ENCODE results near the gene MITF. TPM values are rescaled to one million over a fixed set of nuclear protein-coding genes. Genes with fewer than 3 reads are reported as not detected.

MITF gene
- 100 to 1,000 TPM in 1 of 10 donors, 10 to 100 TPM in 9; 53.7 to 101 (median 87.0) TPM for total RNA-seq
- 10 to 100 TPM; 15.1 to 24.3 TPM for polyA plus RNA-seq
- long read RNA-seq, donor 1, full-length matches to known transcripts = 41 of 87 reads
- long read RNA-seq, donor 1, partial matches to known transcripts = 22 of 87 reads
- long read RNA-seq, donor 1, other reads (novel, unspliced or antisense) = 24 of 87 reads
- long read RNA-seq, donor 2, full-length matches to known transcripts = 58 of 114 reads
- long read RNA-seq, donor 2, partial matches to known transcripts = 24 of 114 reads
- long read RNA-seq, donor 2, other reads (novel, unspliced or antisense) = 32 of 114 reads
- long read RNA-seq, donor 3, full-length matches to known transcripts = 117 of 275 reads
- long read RNA-seq, donor 3, partial matches to known transcripts = 109 of 275 reads
- long read RNA-seq, donor 3, other reads (novel, unspliced or antisense) = 49 of 275 reads

- DNase-seq (peak; percentile 92 to 94), ATAC-seq (peak; percentile 96 to 99 (median 98))
- H3K36me3 ChIP-seq = no peaks in the 10 kb centered on the region
- H3K4me3 ChIP-seq = peak within 1 kb of the TSS; percentile 76 to 98 (median 92)
- no peaks in the 10 kb centered on the region for H3K9me3 ChIP-seq
- intact Hi-C loops (cut with DNase I) = loop anchor here in 6 of 10 donors (5.0 kb wide), 4 partner anchors 42 to 53 kb away; no protein-coding TSS in a partner anchor
- 0 to 1% methylated on average over 75 to 81 of the region's 81 CpGs for WGBS, 2 donors
- peaks cover 0 to 55% (median 14%) of the 10 kb centered on the region in 9 donors for H3K4me1 ChIP-seq
- peaks cover 0 to 6% (median 0%) of the 10 kb centered on the region in 7 donors for H3K27me3 ChIP-seq
- TF ChIP-seq CTCF (IDR thresholded peaks at IDR 0.05) = no peak
- H3K27ac ChIP-seq = peak within 1 kb of the TSS; percentile 84 to 96 (median 92)
Measured at GRCh38 chr3:69739204-69740102, at the start of gene MITF. TSS of gene MITF (plus strand) at chr3:69739464. CDS start at chr3:69739598, 134 bp downstream.

GRCh38 chr3:69691860-69692259, 47.4 kb upstream of the MITF start:
- Histone ChIP-seq H3K27ac (no peak overlapping the region), H3K9me3 (no peaks in the 10 kb centered on the region), H3K4me1 (peaks cover 0 to 10% (median 3%) of the 10 kb centered on the region in 9 donors), H3K27me3 (peaks cover 0 to 3% (median 0%) of the 10 kb centered on the region in 7 donors), H3K36me3 (no peaks in the 10 kb centered on the region), H3K4me3 (no peak overlapping the region)
- intact Hi-C loops (cut with DNase I) = loop anchor here (1.0 to 10.0 kb wide), 13 partner anchors 45 to 259 kb away; partner anchors contain the start of gene MITF (in 1 of the 10)
- no peak for DNase-seq
- no peak for ATAC-seq
- no peak for TF ChIP-seq CTCF (IDR thresholded peaks at IDR 0.05)
- 94 to 95% methylated on average over 4 of the region's 4 CpGs for WGBS, 2 donors

- 93 to 95% methylated on average over 2 of the region's 2 CpGs for WGBS, 2 donors
- Histone ChIP-seq H3K36me3 (no peaks in the 10 kb centered on the region), H3K4me1 (peaks cover 0 to 10% (median 3%) of the 10 kb centered on the region in 9 donors), H3K9me3 (no peaks in the 10 kb centered on the region), H3K27me3 (peaks cover 0 to 3% (median 0%) of the 10 kb centered on the region in 7 donors), H3K27ac (no peak overlapping the region), H3K4me3 (no peak overlapping the region)
- DNase-seq = no peak
- intact Hi-C loops (cut with DNase I) = loop anchor here (2.0 to 10.0 kb wide), 10 partner anchors 45 to 258 kb away; partner anchors contain the start of gene MITF (in 1 of the 10)
- ATAC-seq = no peak
- TF ChIP-seq CTCF (IDR thresholded peaks at IDR 0.05) = no peak
Measured at GRCh38 chr3:69692761-69693160, 46.5 kb upstream of the MITF start.

- Histone ChIP-seq H3K4me3 (no peak overlapping the region), H3K27ac (no peak overlapping the region), H3K27me3 (no peaks in the 10 kb centered on the region), H3K4me1 (peaks cover 0 to 7% (median 3%) of the 10 kb centered on the region in 9 donors), H3K36me3 (no peaks in the 10 kb centered on the region), H3K9me3 (peaks cover 0 to 3% (median 0%) of the 10 kb centered on the region in 11 donors)
- intact Hi-C loops (cut with DNase I) = loop anchor here in 3 of 10 donors (5.0 to 10.0 kb wide), 5 partner anchors 42 to 252 kb away; partner anchors contain the start of gene MITF (in 1 of the 3)
- DNase-seq (no peak), ATAC-seq (no peak)
- WGBS, 2 donors = 80 to 82% methylated on average over 2 of the region's 2 CpGs
- no peak for TF ChIP-seq CTCF (IDR thresholded peaks at IDR 0.05)
Measured at GRCh38 chr3:69695443-69695842, 43.8 kb upstream of the MITF start.
